Mucosa of descending colon (tissue), 3 donors: Measurements from ENCODE around the gene RFNG. TPM values are rescaled to one million over a fixed set of nuclear protein-coding genes. Genes with fewer than 3 reads are reported as not detected.

Experiments
- ATAC-seq: fragments of 200-7000 bp; cut with Tn5 transposase; one replicate; pipeline ENCODE4 v1.9.1; 2020; ENCODE audit warnings: mild to moderate bottlenecking, moderate library complexity
- DNase-seq, 3 donors: peaks; one replicate each; pipeline ENCODE4 v3.0.0-alpha.2; 2020
- H3K36me3 ChIP-seq: fragments of 200-600 bp; one replicate; pipeline ENCODE4 v1.8.0; 2021; ENCODE audit warnings: low read depth, mild to moderate bottlenecking
- H3K4me1 ChIP-seq: fragments of 200-600 bp; one replicate; pipeline ENCODE4 v1.8.0; 2021; ENCODE audit warnings: low read depth, mild to moderate bottlenecking
- H3K4me3 ChIP-seq: fragments of 200-600 bp; one replicate; pipeline ENCODE4 v1.8.0; 2021; ENCODE audit warnings: mild to moderate bottlenecking
- H3K9me3 ChIP-seq: fragments of 200-600 bp; one replicate; pipeline ENCODE4 v1.8.0; 2021; ENCODE audit warnings: mild to moderate bottlenecking
- CTCF ChIP-seq: fragments of 200-600 bp; IDR thresholded peaks from one replicate; pipeline ENCODE4 v1.8.0; 2022; ENCODE audit warnings: antibody characterized with exemption, mild to moderate bottlenecking
- intact Hi-C, 2 donors: fragments of 100-400 bp; cut with DNase I in 1 of 2; cut with micrococcal nuclease in 1 of 2; formaldehyde crosslinking; loops; one replicate each; pipeline versions ENCODE4 v1.11.0 to v1.11.1; 2022; cut with DNase I, micrococcal nuclease
- total RNA-seq, 3 donors: library from RNA; stranded (reverse); fragmentation: NEBNext Ultra II Directional in 2 of 3; extraction: Animal tissue kit (Norgen Biotek cat#: 25700) in 2 of 3; gene quantifications; one replicate each; pipeline versions ENCODE4 v1.2.1 to v1.2.4, GENCODE V29; 2021 to 2023
- donor health status: DM: no; HTN: no; CAD: no; lungs with moderate emphysema.
- donor health status: DM: no; HTN: no; CAD: no.
- donor health status: DM: no; HTN: yes; CAD: no.

RFNG gene
- total RNA-seq, 3 donors from 2014 or later, result 30.7 to 37.9 (median 30.9) TPM

DNA sequence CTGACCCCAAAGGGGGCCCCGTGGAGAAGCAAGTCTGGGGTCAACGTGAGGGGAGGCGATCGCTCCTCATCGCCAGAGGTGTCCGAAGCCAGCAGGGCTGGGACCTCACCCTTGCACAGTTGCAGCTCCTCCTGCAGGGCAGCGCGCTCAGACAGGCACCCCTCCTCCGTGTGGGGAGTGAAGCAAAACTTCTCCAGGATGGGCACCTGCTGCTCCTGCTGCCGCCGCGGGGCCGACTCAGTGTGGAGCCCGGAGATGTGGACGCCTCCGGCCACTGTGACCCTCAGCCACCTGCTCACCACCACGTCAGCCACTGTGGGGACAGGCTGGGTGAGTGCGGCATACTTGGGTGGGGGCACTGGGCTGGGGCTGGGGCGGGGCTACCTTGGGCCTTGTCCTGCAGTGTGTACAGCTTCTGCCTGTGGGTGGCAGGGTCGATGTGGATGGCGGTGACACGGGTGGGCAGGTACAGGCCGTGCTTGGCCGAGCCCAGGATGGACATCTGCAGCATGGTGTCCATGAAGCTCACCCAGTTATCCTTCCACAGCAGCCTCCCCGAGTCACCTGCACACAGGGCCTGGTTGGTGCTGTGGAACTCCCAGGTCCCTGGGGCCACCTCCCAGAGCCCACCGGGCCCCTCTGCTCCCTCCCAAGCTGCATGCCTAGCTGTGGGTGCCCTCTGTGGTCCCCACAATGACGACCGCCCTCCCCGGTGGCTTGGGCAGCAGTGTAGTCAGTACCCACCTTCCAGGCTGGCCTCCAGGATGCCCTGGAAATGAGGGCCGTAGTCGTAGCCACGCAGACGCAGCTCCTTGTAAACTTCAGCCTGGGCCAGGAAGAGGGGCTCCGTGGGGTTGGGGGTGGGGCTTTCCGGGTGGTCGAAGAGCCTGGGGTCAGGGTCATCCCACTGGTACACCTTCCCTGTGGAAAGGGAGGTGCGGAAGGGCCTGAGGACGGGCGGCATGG is 35.6 kb upstream of the RFNG start:
- Histone ChIP-seq H3K9me3 (no peaks in the 10 kb centered on the region), H3K4me1 (no peaks in the 10 kb centered on the region), H3K4me3 (no peak overlapping the region), H3K36me3 (peaks cover 28% of the 10 kb centered on the region)
- TF ChIP-seq CTCF, result no peak
- intact Hi-C loops, result no loop called here
- DNase-seq (peak in 1 of 3 donors; percentile 43), ATAC-seq (no peak)

GRCh38 chr17:82085931-82086764 is 34.5 kb upstream of the RFNG start:
- peak; percentile 2 for ATAC-seq
- Histone ChIP-seq H3K9me3 (no peaks in the 10 kb centered on the region), H3K4me3 (no peak overlapping the region), H3K4me1 (no peaks in the 10 kb centered on the region), H3K36me3 (peaks cover 28% of the 10 kb centered on the region)
- intact Hi-C loops, result no loop called here
- DNase-seq, result no peak
- no peak for TF ChIP-seq CTCF

DNA sequence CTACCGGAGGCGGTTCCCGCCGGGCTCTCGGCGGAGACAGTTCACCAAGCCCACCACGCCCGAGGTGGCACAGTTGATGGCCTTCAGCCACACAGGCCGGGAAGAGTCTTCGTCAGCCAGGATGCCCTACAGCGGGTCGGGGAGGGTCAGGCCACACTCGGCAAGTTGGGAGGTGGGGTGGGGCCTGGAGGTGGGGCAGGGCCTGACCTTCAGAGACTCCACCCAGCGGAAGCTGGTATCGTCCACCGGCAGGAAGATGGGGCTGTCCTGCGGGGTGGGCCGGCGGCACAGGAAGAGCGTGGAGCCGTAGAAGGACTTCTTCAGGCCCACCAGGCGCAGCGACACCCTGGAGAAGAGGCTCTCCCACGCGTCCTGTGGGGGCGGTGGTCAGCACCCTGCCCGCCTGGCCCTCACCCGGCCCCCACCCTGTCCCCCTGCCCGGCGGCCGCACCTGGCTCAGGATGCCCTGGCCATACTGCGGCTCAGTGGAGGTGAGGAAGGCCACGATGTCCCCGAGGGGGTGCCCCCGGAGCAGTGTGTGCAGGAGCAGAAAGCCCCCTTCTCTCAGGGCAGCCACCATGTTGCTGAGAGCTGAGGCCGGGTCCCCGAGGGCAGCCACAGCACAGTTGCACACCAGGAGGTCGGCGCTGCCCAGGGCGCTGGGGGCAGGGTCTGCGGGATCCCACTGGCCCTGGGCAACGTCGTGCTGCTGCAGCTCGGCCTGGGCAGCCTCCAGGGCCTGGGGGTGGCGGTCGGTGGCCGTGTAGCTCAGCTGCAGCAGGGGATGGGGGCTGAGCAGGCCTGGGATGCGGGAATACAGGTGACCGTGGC is 33.6 kb upstream of the RFNG start:
- Histone ChIP-seq H3K4me1 (no peaks in the 10 kb centered on the region), H3K4me3 (no peak overlapping the region), H3K36me3 (peaks cover 32% of the 10 kb centered on the region), H3K9me3 (no peaks in the 10 kb centered on the region)
- ATAC-seq, result no peak
- no peak for TF ChIP-seq CTCF
- intact Hi-C loops, result no loop called here
- DNase-seq, result no peak

DNA sequence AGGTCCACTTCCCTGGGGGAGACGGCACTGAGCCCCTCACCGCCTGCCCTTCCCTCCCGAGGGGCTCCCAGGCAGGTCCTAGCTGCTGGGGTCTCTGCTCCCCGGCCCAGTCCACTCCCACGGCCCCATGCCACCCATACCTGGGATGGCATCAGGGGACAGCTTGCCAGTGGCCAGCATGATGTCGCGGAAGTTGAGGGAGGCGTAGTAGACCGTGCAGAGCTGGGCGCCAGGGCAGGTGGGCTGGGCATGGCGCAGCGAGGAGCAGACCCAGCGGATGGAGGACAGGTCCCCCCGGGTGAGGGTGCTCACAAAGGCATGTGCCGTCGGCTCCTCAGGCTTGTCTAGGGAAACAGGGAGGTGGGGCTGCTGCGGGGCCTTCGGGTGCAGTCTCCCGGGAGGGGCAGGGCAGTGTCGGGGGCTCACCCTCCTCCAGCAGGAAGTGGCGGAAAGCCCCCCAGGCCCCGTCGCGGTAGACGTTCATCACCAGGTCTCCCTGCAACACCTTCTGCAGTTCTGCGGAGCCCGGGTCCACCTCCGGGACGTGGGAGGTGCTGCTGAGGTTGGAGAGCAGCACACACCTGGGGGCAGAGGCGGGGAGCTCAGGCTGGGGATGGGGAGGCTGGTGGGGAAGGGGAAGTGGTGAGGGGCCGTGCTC is 32.9 kb upstream of the RFNG start:
- ATAC-seq (no peak), DNase-seq (no peak)
- Histone ChIP-seq H3K36me3 (peaks cover 32% of the 10 kb centered on the region), H3K4me1 (no peaks in the 10 kb centered on the region), H3K9me3 (no peaks in the 10 kb centered on the region), H3K4me3 (no peak overlapping the region)
- TF ChIP-seq CTCF, result no peak
- intact Hi-C loops, result no loop called here
